Measurements from ENCODE around the gene FUT8. TPM values are rescaled to one million over a fixed set of nuclear protein-coding genes. Genes with fewer than 3 reads are reported as not detected.
"Not testable (repeated sequence)": the region's sequence is repeated elsewhere in the genome, so short reads cannot be mapped to it uniquely, and the experiment has no call there.

The FUT8 gene
- total RNA-seq, 6 experiments from 2014 or later = 59.5 to 70.4 (median 63.8) TPM

DNA sequence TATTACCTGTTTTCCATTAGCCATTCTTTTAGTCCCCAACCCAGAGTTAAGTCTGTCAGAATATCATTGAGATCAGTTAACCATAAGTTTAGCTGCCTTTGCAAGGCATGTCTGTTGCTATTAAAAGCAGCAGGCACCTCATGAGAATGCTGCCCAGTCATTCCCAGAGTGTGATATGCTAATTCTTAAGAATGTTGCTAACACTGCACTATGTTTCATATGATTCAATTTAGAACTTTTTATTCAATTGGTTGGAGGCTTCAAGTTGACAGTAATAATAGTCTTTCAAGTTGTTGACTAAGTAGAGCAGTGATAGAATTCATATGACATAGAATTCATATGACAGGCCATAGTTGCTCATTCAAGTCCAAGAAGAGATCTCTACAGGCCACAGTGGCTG, 292.3 kb downstream of the FUT8 start:
- TF ChIP-seq, protein P1, sequence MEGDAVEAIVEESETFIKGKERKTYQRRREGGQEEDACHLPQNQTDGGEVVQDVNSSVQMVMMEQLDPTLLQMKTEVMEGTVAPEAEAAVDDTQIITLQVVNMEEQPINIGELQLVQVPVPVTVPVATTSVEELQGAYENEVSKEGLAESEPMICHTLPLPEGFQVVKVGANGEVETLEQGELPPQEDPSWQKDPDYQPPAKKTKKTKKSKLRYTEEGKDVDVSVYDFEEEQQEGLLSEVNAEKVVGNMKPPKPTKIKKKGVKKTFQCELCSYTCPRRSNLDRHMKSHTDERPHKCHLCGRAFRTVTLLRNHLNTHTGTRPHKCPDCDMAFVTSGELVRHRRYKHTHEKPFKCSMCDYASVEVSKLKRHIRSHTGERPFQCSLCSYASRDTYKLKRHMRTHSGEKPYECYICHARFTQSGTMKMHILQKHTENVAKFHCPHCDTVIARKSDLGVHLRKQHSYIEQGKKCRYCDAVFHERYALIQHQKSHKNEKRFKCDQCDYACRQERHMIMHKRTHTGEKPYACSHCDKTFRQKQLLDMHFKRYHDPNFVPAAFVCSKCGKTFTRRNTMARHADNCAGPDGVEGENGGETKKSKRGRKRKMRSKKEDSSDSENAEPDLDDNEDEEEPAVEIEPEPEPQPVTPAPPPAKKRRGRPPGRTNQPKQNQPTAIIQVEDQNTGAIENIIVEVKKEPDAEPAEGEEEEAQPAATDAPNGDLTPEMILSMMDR (IDR thresholded peaks at IDR 0.05) = no peak
- Mint-ChIP-seq H3K4me1 (ENCODE audit: low read depth) (no peaks in the 10 kb centered on the region), H3K36me3 (ENCODE audit: low read depth) (peaks cover 11% of the 10 kb centered on the region), H3K27me3 (ENCODE audit: insufficient read depth) (no peaks in the 10 kb centered on the region), H3K4me3 (no peak overlapping the region), H3K27ac (0 out of 2 replicates have a peak overlapping the region, but pooled peaks have one; percentile 10), H3K9me3 (no peaks in the 10 kb centered on the region; the same call in 1 of the 2 replicates)
- no peak for DNase-seq

DNA sequence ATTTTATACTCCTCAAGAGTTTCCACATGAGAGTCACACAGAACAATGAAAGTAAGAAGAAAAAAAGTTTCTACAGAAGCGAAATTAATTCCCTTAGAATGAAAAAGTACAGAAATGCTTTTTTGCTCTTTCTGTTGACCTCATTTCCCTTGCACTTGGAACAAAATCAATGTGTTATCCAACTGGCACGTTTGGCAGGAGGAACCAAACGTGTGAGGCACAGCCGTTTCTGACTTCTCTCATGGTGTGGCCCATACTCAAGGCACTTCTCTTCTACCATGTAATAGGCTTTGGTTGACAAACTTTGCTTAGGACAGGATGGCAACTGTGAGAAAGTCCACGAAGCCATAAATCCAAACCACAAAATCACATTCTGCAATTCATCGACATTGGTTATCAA, 297.0 kb downstream of the FUT8 start:
- H3K36me3 Mint-ChIP-seq (ENCODE audit: low read depth) = peaks cover 23% of the 10 kb centered on the region
- H3K9me3 Mint-ChIP-seq = peaks cover 9% of the 10 kb centered on the region
- no peak overlapping the region for H3K4me3 Mint-ChIP-seq
- no peak overlapping the region for H3K27ac Mint-ChIP-seq
- DNase-seq = no peak
- TF ChIP-seq, protein P1 (IDR thresholded peaks at IDR 0.05) = no peak
- H3K27me3 Mint-ChIP-seq (ENCODE audit: insufficient read depth) = no peaks in the 10 kb centered on the region; the same call in 1 of the 2 replicates
- H3K4me1 Mint-ChIP-seq (ENCODE audit: low read depth) = no peaks in the 10 kb centered on the region

DNA sequence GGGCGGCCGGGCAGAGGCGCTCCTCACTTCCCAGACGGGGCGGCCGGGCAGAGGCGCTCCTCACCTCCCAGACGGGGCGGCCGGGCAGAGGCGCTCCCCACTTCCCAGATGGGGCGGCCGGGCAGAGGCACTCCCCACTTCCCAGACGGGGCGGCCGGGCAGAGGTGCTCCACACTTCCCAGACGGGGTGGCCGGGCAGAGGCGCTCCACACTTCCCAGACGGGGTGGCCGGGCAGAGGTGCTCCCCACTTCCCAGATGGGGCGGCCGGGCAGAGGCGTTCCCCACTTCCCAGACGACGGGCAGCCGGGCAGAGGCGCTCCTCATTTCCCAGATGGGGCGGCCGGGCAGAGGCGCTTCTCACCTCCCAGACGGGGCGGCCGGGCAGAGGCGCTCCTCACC, 304.3 kb downstream of the FUT8 start:
- not testable (repeated sequence) for H3K4me1 Mint-ChIP-seq (ENCODE audit: low read depth)

DNA sequence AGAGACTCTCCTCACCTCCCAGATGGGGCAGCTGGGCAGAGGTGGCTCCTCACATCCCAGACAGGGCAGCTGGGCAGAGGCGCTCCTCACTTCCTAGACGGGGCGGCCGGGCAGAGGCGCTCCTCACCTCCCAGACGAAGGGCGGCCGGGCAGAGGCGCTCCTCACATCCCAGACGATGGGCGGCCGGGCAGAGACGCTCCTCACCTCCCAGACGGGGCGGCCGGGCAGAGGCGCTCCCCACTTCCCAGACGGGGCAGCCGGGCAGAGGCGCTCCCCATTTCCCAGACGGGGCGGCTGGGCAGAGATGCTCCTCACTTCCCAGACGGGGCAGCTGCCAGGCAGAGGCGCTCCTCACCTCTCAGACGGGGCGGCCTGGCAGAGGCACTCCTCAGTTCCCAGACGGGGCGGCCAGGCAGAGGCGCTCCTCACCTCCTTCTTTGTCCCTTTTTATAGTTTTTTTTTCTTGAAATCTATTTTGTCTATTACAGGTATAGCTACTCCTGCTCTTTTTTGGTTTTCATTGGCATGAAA, 304.9 kb downstream of the FUT8 start:
- H3K9me3 Mint-ChIP-seq = peaks cover 47% of the 10 kb centered on the region
- not testable (repeated sequence) for H3K4me3 Mint-ChIP-seq; DNase-seq; H3K27ac Mint-ChIP-seq; H3K27me3 Mint-ChIP-seq (ENCODE audit: insufficient read depth); H3K4me1 Mint-ChIP-seq (ENCODE audit: low read depth)
- peaks cover 53% of the 10 kb centered on the region for H3K36me3 Mint-ChIP-seq (ENCODE audit: low read depth)

More for the DNA sequence above, 304.3 kb downstream of the FUT8 start:
- not testable (repeated sequence) for DNase-seq; H3K27me3 Mint-ChIP-seq (ENCODE audit: insufficient read depth); H3K27ac Mint-ChIP-seq; H3K4me3 Mint-ChIP-seq
- Mint-ChIP-seq H3K9me3 (peaks cover 47% of the 10 kb centered on the region), H3K36me3 (ENCODE audit: low read depth) (peaks cover 49% of the 10 kb centered on the region)

DNA sequence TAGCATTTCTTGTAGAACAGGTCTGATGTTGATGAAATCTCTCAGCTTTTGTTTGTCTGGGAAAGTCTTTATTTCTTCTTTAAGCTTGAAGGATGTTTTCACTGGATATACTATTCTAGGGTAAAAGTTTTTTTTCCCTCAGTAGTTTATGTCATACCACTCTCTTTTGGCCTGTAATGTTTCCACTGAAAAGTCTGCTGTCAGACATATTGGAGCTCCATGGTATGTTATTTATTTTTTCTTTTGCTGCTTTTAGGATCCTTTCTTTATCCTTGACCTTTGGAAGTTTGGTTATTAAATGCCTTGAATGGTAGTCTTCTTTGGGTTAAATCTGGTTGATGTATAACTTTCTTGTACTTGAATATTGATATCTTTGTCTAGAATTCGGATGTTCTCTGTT, 306.1 kb downstream of the FUT8 start:
- Mint-ChIP-seq H3K36me3 (ENCODE audit: low read depth) (peaks cover 49% of the 10 kb centered on the region), H3K27me3 (ENCODE audit: insufficient read depth) (no peaks in the 10 kb centered on the region; the same call in 1 of the 2 replicates), H3K9me3 (peaks cover 46% of the 10 kb centered on the region), H3K4me3 (no peak overlapping the region), H3K4me1 (ENCODE audit: low read depth) (no peaks in the 10 kb centered on the region), H3K27ac (no peak overlapping the region; the same call in 1 of the 2 replicates)
- TF ChIP-seq, protein P1 (IDR thresholded peaks at IDR 0.05) = no peak
- no peak for DNase-seq

DNA sequence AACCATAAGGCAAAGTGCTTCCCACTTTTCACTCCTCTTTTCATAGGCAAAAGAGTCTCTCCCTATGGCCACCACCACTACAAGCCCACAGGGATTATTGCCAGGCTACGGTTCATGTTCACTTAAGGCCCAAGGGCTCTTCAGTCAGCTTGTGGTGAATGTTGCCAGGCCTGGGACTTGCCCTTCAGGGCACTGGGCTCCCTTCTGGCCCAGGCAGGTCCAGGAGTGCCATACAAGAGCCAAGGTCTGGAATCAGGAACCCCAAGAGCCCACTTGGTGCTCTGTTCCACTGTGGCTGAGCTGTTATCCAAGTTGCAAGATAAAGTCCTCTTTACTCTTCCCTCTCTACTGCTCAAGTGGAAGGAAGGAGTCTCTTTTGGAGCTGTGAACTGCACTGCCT, 307.6 kb downstream of the FUT8 start:
- H3K4me3 Mint-ChIP-seq = no peak overlapping the region
- H3K9me3 Mint-ChIP-seq = peaks cover 35% of the 10 kb centered on the region
- TF ChIP-seq, protein P1 (IDR thresholded peaks at IDR 0.05) = no peak
- DNase-seq = no peak
- H3K27me3 Mint-ChIP-seq (ENCODE audit: insufficient read depth) = no peaks in the 10 kb centered on the region
- no peak overlapping the region for H3K27ac Mint-ChIP-seq
- peaks cover 41% of the 10 kb centered on the region for H3K36me3 Mint-ChIP-seq (ENCODE audit: low read depth)
- no peaks in the 10 kb centered on the region for H3K4me1 Mint-ChIP-seq (ENCODE audit: low read depth)

Measured in HFFc6 (cell line).